ENCODE data around the gene DDX3Y. TPM values are rescaled to one million over a fixed set of nuclear protein-coding genes. Genes with fewer than 3 reads are reported as not detected.

DDX3Y gene
- total RNA-seq, 1 experiment from 2014 or later, result not detected

GRCh38 chrY:12941725-12942687, 37.3 kb downstream of the DDX3Y start:
- ChIA-PET POLR2A (ENCODE audit: low non-redundant PET) (no interaction called here), CTCF (no interaction called here)
- intact Hi-C loops (cut with micrococcal nuclease; ENCODE audit: unreplicated experiment), result no loop called here
- no peak for DNase-seq (ENCODE audit: low spot score)
- BruUV-seq (replicated peaks), result no TSS peak
- no peaks in the 10 kb centered on the region for H3K36me3 ChIP-seq (ENCODE audit: insufficient read depth, low read length, poor library complexity, severe bottlenecking)
- no peaks in the 10 kb centered on the region for H3K4me1 ChIP-seq (ENCODE audit: insufficient read depth, low read length, poor library complexity, severe bottlenecking)
- H3K27me3 ChIP-seq (replicated peaks; ENCODE audit: insufficient read depth, low read depth, low read length, poor library complexity), result no peaks in the 10 kb centered on the region
- H3K9me3 ChIP-seq (ENCODE audit: low read depth, low read length, poor library complexity, severe bottlenecking), result no peaks in the 10 kb centered on the region
- H3K27ac ChIP-seq (ENCODE audit: low read depth, low read length, poor library complexity, severe bottlenecking), result no peak overlapping the region
- no peak overlapping the region for H3K4me3 ChIP-seq (ENCODE audit: low read depth, low read length, poor library complexity, severe bottlenecking)
- no peak for TF ChIP-seq EZH2 (IDR thresholded peaks at IDR 0.05; ENCODE audit: borderline replicate concordance, low read depth, low read length, poor library complexity, severe bottlenecking)
- TF ChIP-seq CTCF (conservative IDR thresholded peaks at IDR 0.05; ENCODE audit: low read depth, low read length), result no peak

Other genes with a start within 250 kb of the DDX3Y start
- gene USP9Y, start 203.6 kb upstream of the DDX3Y start, total RNA-seq (2021), result not detected in 2 replicates

Data from A673 (cell line).